ENCODE results near the gene SIGLEC5.

SIGLEC5 gene

GRCh38 chr19:51587264-51588191 lies 42.7 kb downstream of the SIGLEC5 start:
- Histone ChIP-seq H3K4me1 (ENCODE audit: insufficient read depth, low read length, poor library complexity, severe bottlenecking) (no peaks in the 10 kb centered on the region), H3F3A (ENCODE audit: low read depth) (no peaks in the 10 kb centered on the region), H2AFZ (ENCODE audit: low read length) (no peak overlapping the region), H3K9ac (ENCODE audit: low read depth, low read length, poor library complexity, severe bottlenecking) (no peak overlapping the region), H3K36me3 (ENCODE audit: insufficient read depth, low read length) (peaks cover 23% of the 10 kb centered on the region; the same call in 1 of the 2 replicates), H4K20me1 (ENCODE audit: insufficient read depth, low read length, poor library complexity, severe bottlenecking) (no peaks in the 10 kb centered on the region), H3K4me2 (ENCODE audit: low read depth, low read length, poor library complexity, severe bottlenecking) (no peak overlapping the region), H3K9me2 (replicated peaks; ENCODE audit: low read depth, low read length) (no peaks in the 10 kb centered on the region), H3K4me3 (ENCODE audit: low read length, poor library complexity, severe bottlenecking) (no peak overlapping the region), H3K27me3 (ENCODE audit: insufficient read depth, low read length, poor library complexity, severe bottlenecking) (no peaks in the 10 kb centered on the region), H3K79me2 (ENCODE audit: insufficient read depth, low read length) (no peaks in the 10 kb centered on the region), H3K9me3 (ENCODE audit: insufficient read depth, low read depth, low read length) (peaks cover 7% of the 10 kb centered on the region; the same call in 1 of the 2 replicates)
- no peak for TF ChIP-seq CTCF (conservative IDR thresholded peaks at IDR 0.05; ENCODE audit: low read length)
- TF ChIP-seq EZH2phosphoT487 (IDR thresholded peaks at IDR 0.05; ENCODE audit: borderline replicate concordance) = no peak

GRCh38 chr19:51586799-51587198 lies 43.4 kb downstream of the SIGLEC5 start:
- Histone ChIP-seq H3K9me3 (ENCODE audit: insufficient read depth, low read depth, low read length) (peaks cover 7% of the 10 kb centered on the region; the same call in 1 of the 2 replicates), H3K27me3 (ENCODE audit: insufficient read depth, low read length, poor library complexity, severe bottlenecking) (no peaks in the 10 kb centered on the region), H3K36me3 (ENCODE audit: insufficient read depth, low read length) (peaks cover 27% of the 10 kb centered on the region; the same call in 1 of the 2 replicates)

GRCh38 chr19:51586103-51586728 lies 44.0 kb downstream of the SIGLEC5 start:
- Histone ChIP-seq H3K4me1 (ENCODE audit: insufficient read depth, low read length, poor library complexity, severe bottlenecking) (no peaks in the 10 kb centered on the region), H3K4me3 (ENCODE audit: low read length, poor library complexity, severe bottlenecking) (no peak overlapping the region), H3K9me2 (replicated peaks; ENCODE audit: low read depth, low read length) (no peaks in the 10 kb centered on the region), H3K27me3 (ENCODE audit: insufficient read depth, low read length, poor library complexity, severe bottlenecking) (no peaks in the 10 kb centered on the region), H3K36me3 (ENCODE audit: insufficient read depth, low read length) (peaks cover 31% of the 10 kb centered on the region; the same call in 1 of the 2 replicates), H3K9me3 (ENCODE audit: insufficient read depth, low read depth, low read length) (peaks cover 7% of the 10 kb centered on the region; the same call in 1 of the 2 replicates), H3F3A (ENCODE audit: low read depth) (no peaks in the 10 kb centered on the region), H2AFZ (ENCODE audit: low read length) (no peak overlapping the region), H3K79me2 (ENCODE audit: insufficient read depth, low read length) (no peaks in the 10 kb centered on the region), H3K9ac (ENCODE audit: low read depth, low read length, poor library complexity, severe bottlenecking) (no peak overlapping the region), H3K4me2 (ENCODE audit: low read depth, low read length, poor library complexity, severe bottlenecking) (no peak overlapping the region), H4K20me1 (ENCODE audit: insufficient read depth, low read length, poor library complexity, severe bottlenecking) (no peaks in the 10 kb centered on the region)
- TF ChIP-seq CTCF (conservative IDR thresholded peaks at IDR 0.05; ENCODE audit: low read length) (no peak), EZH2phosphoT487 (IDR thresholded peaks at IDR 0.05; ENCODE audit: borderline replicate concordance) (no peak)

More at GRCh38 chr19:51586799-51587198, 43.4 kb downstream of the SIGLEC5 start:
- H3K79me2 ChIP-seq (ENCODE audit: insufficient read depth, low read length) = no peaks in the 10 kb centered on the region
- H3F3A ChIP-seq (ENCODE audit: low read depth) = no peaks in the 10 kb centered on the region
- no peak overlapping the region for H3K4me3 ChIP-seq (ENCODE audit: low read length, poor library complexity, severe bottlenecking)
- H3K9me2 ChIP-seq (replicated peaks; ENCODE audit: low read depth, low read length) = no peaks in the 10 kb centered on the region
- H3K4me1 ChIP-seq (ENCODE audit: insufficient read depth, low read length, poor library complexity, severe bottlenecking) = no peaks in the 10 kb centered on the region
- no peak overlapping the region for H2AFZ ChIP-seq (ENCODE audit: low read length)
- H3K4me2 ChIP-seq (ENCODE audit: low read depth, low read length, poor library complexity, severe bottlenecking) = no peak overlapping the region
- TF ChIP-seq CTCF (conservative IDR thresholded peaks at IDR 0.05; ENCODE audit: low read length) (no peak), EZH2phosphoT487 (IDR thresholded peaks at IDR 0.05; ENCODE audit: borderline replicate concordance) (no peak)
- H3K9ac ChIP-seq (ENCODE audit: low read depth, low read length, poor library complexity, severe bottlenecking) = no peak overlapping the region
- H4K20me1 ChIP-seq (ENCODE audit: insufficient read depth, low read length, poor library complexity, severe bottlenecking) = no peaks in the 10 kb centered on the region

All from Loucy (cell line).